ENCODE measurements around the gene SPTSSB.

The SPTSSB gene

GRCh38 chr3:161314836-161315395 is 56.4 kb downstream of the SPTSSB start:
- TF ChIP-seq, protein P1, sequence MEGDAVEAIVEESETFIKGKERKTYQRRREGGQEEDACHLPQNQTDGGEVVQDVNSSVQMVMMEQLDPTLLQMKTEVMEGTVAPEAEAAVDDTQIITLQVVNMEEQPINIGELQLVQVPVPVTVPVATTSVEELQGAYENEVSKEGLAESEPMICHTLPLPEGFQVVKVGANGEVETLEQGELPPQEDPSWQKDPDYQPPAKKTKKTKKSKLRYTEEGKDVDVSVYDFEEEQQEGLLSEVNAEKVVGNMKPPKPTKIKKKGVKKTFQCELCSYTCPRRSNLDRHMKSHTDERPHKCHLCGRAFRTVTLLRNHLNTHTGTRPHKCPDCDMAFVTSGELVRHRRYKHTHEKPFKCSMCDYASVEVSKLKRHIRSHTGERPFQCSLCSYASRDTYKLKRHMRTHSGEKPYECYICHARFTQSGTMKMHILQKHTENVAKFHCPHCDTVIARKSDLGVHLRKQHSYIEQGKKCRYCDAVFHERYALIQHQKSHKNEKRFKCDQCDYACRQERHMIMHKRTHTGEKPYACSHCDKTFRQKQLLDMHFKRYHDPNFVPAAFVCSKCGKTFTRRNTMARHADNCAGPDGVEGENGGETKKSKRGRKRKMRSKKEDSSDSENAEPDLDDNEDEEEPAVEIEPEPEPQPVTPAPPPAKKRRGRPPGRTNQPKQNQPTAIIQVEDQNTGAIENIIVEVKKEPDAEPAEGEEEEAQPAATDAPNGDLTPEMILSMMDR (IDR thresholded peaks at IDR 0.05; ENCODE audit: low read depth, low read length): no peak
- no peak overlapping the region for H3K4me3 ChIP-seq (ENCODE audit: low read depth, low read length)

DNA sequence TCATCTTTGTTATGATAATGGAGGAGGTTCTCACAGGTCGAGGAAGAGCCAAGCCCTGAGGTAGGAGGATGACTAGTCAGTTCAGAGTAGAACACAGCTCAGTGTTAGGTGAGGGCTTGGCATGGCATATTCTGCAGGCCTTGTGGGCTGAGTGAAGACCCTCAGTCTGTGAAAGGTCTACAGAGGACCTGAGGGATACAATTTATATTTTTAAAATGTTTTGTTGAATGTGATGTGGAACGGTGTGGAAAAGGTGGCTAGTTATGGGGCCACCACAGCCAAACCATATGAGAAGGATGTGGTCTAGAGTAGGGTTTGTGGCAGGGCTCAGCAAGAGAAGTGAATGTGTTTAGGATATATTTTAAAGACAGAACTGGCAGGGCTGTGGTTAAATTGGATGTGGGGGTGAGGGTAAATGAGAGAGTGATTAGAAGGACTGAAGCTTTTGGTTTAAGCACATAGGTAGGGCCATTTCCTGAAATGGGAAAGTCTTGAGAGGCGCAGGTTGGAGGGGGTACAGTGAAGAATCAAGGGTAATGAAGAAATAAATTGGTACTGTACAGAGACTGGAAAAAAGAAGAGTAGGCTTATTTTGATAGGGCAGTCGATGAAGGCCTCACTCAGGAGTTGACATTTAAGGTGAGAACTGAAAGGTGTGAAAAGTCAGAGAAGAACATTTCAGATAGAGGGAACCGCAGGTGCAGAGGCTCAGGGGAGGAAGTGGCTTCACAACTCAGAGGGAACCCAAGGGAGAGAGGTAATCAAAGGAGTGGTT is 60.5 kb downstream of the SPTSSB start:
- TF ChIP-seq, protein P1 (IDR thresholded peaks at IDR 0.05; ENCODE audit: low read depth, low read length): no peak
- no peak overlapping the region for H3K4me3 ChIP-seq (ENCODE audit: low read depth, low read length)

- H3K4me3 ChIP-seq (ENCODE audit: low read depth, low read length): no peak overlapping the region
- TF ChIP-seq, protein P1 (IDR thresholded peaks at IDR 0.05; ENCODE audit: low read depth, low read length): peak; percentile 47; the same call in 1 of the 2 replicates
Measured at GRCh38 chr3:161305095-161305991, 66.0 kb downstream of the SPTSSB start.

DNA sequence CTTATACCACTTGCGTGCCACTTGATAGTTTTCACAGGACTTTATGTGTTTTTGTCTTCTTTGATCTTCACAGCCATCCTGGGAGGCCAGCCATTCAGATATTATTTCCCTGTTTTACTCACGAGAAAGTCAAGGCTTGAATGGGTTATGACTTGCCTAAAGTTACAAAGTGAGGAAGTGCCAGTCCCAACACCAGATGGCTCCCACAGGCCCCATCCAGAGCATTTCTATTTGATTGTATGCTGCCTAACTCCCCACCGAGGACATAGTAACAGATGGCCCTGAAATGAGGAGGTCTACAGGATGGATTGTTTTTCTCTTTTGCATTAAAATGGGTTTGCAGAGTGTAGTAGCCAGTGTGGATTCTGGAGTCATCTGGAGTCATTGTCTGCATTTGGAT is 74.5 kb downstream of the SPTSSB start:
- TF ChIP-seq, protein P1 (IDR thresholded peaks at IDR 0.05; ENCODE audit: low read depth, low read length): no peak
- H3K4me3 ChIP-seq (ENCODE audit: low read depth, low read length): no peak overlapping the region

GRCh38 chr3:161295325-161295724 is 76.0 kb downstream of the SPTSSB start:
- H3K4me3 ChIP-seq (ENCODE audit: low read depth, low read length): no peak overlapping the region
- TF ChIP-seq, protein P1 (IDR thresholded peaks at IDR 0.05; ENCODE audit: low read depth, low read length): no peak

Measured in WI38 (cell line).